GM12865 (cell line): ENCODE data around the gene ALDOA.
A peak's percentile ranks its signal among the peaks of the same experiment; 100 is the strongest.
"Not testable (repeated sequence)": the region's sequence is repeated elsewhere in the genome, so short reads cannot be mapped to it uniquely, and the experiment has no call there.

Experiments used
- DNase-seq: peaks from one replicate; pipeline ENCODE4 v3.0.0; 2010; ENCODE audit warnings: low read depth
- H3K4me3 ChIP-seq: 2 replicates; pipeline ENCODE4 v1.5.1; 2011; ENCODE audit warnings: mild to moderate bottlenecking, low read depth, low read length, control low read depth
- TF ChIP-seq, protein P1 (sequence below): IDR thresholded peaks from 2 replicates; pipeline ENCODE4 v1.5.1; 2011; ENCODE audit warnings: low read length, control low read depth, low read depth, inconsistent platforms; ENCODE audit not compliant: insufficient read depth; ENCODE audit errors: missing control alignments

ALDOA gene

DNA sequence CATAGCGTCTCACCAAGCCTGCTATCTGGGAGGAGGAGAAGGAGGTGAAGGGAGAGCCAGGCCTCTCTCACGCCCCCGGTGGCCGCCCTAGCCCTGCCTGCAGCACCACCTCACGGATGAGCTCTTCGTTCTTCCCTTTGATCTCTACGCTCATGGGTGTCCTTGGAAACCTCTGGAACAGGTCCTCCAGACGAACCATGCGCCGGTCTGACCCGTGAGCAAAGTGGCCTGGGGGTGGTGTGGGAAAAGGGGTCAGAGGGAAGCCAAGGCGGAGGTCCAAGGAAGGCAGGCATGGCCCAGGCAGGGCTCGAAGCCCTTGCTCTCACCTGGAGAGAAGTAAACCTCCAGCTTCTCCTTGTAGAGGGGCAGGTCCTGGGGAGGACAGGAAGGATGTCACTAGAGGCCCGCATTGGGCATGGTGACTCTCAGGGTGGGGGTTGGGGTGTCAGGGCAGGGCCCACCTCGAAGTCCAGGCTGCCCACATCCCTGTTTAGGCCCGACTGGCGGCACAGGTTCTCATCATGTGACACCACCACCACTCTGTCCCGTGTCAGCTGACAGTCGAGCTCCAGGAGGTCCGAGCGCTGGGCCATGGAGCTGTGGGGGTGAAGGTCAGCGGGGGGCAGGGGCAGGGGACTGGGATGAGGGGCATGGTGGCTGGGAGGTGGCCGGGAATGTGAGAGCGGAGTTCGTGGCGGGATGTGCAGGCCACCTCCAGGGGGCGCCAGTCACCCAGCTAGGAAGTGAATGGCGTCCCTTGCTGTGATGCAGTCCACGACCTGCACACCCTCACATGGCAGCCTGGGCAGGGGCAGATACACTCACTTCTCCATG lies 46.9 kb downstream of the ALDOA start:
- peak; percentile 82 for DNase-seq
- no peak overlapping the region for H3K4me3 ChIP-seq
- TF ChIP-seq, protein P1, sequence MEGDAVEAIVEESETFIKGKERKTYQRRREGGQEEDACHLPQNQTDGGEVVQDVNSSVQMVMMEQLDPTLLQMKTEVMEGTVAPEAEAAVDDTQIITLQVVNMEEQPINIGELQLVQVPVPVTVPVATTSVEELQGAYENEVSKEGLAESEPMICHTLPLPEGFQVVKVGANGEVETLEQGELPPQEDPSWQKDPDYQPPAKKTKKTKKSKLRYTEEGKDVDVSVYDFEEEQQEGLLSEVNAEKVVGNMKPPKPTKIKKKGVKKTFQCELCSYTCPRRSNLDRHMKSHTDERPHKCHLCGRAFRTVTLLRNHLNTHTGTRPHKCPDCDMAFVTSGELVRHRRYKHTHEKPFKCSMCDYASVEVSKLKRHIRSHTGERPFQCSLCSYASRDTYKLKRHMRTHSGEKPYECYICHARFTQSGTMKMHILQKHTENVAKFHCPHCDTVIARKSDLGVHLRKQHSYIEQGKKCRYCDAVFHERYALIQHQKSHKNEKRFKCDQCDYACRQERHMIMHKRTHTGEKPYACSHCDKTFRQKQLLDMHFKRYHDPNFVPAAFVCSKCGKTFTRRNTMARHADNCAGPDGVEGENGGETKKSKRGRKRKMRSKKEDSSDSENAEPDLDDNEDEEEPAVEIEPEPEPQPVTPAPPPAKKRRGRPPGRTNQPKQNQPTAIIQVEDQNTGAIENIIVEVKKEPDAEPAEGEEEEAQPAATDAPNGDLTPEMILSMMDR: peak; percentile 83

DNA sequence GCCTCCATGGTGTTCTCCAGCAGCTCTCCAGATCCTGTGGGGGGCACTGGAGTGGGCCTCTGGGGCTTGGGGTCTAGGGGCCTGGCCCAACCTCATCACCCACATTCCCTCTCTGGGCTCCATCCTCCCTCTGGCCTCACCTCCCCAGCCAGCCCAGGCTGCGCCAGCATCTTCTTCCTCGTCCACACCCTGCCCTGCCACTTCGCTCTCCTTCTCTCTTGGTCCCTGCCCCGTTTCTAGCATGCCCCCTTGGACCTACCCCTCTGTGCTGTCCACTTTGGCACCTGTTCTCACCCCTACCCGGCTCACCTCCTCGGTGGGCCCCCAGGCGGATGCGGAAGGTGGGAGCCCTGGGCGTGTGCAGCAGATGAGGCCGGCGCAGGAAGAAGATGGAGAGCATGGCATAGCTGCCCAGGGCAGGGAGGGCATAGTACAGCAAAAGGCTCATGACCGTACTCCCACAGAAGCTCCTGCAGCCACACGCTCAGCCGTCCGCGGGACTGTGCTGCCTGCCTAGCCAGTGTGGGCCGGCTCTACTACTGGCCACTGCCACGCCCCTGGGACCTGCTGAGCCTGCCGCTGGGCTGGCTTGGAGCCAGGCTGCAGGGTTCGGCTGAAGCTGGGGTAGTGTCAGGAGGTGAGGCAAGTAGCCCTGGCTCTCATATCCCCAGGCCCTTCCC lies 47.6 kb downstream of the ALDOA start, which contains the start of gene GDPD3:
TSS of gene GDPD3 (minus strand) at position 507 of the 680 bp plus-strand sequence. CDS start at position 448, 59 bp downstream.
- no peak within 1 kb of the TSS for H3K4me3 ChIP-seq
- TF ChIP-seq, protein P1: no peak
- no peak for DNase-seq

DNA sequence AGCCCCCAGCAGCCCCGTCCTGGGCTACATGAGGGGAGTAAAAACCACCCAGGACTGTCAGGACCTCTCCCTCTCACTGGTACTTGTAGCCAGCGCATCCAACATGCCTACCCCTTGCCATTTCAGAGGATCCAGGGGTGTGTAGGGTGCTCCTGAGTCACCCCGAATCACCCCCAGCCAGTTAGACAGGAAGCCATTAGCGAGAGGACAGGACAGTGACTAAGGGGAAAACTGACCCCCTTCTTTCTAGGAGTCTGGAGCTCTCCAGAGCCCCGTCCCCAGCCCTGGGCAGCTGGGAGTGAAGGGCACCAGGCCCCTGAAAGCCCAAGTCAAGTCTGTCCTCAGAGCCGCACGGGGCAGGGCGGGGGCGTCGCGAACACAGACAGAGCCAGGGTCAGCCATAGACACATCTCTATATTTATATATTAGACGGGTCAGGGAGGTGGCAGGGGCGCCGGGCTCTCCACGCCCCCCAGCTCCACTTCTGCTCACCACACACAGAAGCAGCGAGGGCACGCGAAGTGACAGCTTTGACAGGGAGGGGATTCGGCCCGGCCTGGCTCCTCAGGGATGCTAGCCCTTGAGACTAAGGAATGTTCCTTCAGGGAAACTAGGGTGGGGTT lies 48.3 kb downstream of the ALDOA start:
- no peak overlapping the region for H3K4me3 ChIP-seq
- TF ChIP-seq, protein P1: no peak
- DNase-seq: no peak

DNA sequence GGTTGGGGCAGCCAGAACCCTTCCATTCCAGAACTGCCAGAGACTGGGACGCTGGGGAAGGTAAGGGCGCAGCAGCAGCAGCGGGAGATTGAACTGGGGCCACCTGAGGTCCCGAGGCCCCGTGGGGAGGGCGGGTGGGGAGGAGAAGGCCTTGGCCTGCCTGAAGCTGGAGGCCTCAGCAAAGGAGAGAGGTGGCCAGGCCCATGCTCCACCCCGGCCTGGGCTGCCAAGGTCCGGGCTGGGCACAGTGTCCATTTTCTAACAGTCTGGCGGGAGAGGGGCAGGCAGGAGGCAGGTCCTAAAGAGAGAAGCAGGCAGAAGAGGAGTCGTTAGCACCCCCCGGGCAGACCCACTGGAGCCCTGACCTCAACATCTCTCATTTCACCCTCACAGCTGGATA lies 48.9 kb downstream of the ALDOA start:
- no peak for DNase-seq
- TF ChIP-seq, protein P1: no peak
- H3K4me3 ChIP-seq: no peak overlapping the region

DNA sequence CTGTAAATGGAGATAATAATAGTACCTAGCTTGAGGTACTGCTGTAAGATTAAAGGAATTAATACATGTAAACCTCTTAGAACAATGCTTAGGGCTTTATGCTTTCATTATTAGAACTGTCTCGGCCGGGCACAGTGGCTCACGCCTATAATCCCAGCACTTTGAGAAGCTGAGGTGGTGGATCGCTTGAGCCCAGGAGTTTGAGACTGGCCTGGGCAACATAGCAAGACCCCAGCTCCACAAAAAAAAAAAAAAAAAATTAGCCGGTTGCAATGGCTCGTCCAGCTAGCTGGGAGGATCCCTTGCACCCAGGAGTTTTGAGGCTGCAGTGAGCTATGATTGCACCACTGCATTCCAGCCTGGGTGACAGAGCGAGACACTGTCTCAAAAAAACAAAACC lies 49.3 kb downstream of the ALDOA start:
- H3K4me3 ChIP-seq, DNase-seq: not testable (repeated sequence)

DNA sequence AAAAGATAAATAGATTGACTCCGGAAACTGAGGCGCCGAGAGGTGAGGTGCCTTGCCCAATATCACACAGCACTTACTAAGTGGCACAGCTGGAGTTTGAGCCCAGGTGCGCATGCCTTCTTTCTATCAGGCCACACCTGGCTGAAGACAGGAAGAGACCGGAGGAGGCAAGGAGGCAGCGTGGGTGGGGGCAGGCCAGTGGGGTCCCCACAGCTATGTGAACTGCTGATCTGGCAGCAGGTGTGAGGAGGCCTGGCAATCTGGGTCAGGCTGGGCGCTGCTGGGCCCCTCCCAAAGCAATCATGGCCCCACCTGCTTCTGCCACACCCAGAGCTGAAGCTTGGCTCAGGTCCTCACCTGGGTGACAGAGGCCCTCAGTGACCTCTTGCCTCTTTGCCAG lies 49.7 kb downstream of the ALDOA start:
- DNase-seq: no peak
- H3K4me3 ChIP-seq: no peak overlapping the region
- TF ChIP-seq, protein P1: no peak
